GM11168 (cell line): Measurements from ENCODE around the gene PKP1.
"Not testable (repeated sequence)": the region's sequence is repeated elsewhere in the genome, so short reads cannot be mapped to it uniquely, and the experiment has no call there.

ENCODE experiments used
- in situ Hi-C: fragments of 300-500 bp; cut with MboI; formaldehyde crosslinking; loops from one replicate; pipeline ENCODE4 v1.12.0; 2022; ENCODE audit warnings: low sequenced_read_pairs; ENCODE audit not compliant: unreplicated experiment

The PKP1 gene, protein sequence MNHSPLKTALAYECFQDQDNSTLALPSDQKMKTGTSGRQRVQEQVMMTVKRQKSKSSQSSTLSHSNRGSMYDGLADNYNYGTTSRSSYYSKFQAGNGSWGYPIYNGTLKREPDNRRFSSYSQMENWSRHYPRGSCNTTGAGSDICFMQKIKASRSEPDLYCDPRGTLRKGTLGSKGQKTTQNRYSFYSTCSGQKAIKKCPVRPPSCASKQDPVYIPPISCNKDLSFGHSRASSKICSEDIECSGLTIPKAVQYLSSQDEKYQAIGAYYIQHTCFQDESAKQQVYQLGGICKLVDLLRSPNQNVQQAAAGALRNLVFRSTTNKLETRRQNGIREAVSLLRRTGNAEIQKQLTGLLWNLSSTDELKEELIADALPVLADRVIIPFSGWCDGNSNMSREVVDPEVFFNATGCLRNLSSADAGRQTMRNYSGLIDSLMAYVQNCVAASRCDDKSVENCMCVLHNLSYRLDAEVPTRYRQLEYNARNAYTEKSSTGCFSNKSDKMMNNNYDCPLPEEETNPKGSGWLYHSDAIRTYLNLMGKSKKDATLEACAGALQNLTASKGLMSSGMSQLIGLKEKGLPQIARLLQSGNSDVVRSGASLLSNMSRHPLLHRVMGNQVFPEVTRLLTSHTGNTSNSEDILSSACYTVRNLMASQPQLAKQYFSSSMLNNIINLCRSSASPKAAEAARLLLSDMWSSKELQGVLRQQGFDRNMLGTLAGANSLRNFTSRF

GRCh38 chr1:201282931-201283829 is at the start of gene PKP1:
Gene PKP1, plus strand, starts transcription at chr1:201283506. Its CDS starts 197 bp downstream, at chr1:201283703.
- in situ Hi-C loops, result no loop called here

- in situ Hi-C loops, result not testable (repeated sequence)
These were observed 43.7 kb upstream of the PKP1 start for GRCh38 chr1:201239646-201240045.

DNA sequence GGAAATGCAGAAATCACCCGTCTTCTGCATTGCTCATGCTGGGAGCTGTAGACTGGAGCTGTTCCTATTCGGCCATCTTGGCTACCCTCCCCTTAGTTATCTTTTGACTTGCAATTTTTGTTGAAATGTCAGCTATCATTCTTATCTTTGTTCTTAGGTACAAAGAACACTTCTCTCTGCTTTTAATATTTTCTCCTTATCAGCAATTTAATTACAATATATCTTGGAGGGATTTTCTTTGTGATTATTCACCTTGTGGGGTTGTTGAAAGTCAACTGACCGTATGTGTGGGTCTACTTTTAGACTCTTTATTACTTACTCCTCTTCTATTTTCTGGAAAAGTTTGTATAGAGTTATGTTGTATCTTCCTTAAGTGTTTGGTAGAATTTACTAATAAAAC is 43.1 kb upstream of the PKP1 start:
- in situ Hi-C loops, result no loop called here

GRCh38 chr1:201241736-201242135 is 41.6 kb upstream of the PKP1 start:
- in situ Hi-C loops, result no loop called here

- in situ Hi-C loops, result no loop called here
These were observed 38.2 kb upstream of the PKP1 start for GRCh38 chr1:201245082-201245481.

DNA sequence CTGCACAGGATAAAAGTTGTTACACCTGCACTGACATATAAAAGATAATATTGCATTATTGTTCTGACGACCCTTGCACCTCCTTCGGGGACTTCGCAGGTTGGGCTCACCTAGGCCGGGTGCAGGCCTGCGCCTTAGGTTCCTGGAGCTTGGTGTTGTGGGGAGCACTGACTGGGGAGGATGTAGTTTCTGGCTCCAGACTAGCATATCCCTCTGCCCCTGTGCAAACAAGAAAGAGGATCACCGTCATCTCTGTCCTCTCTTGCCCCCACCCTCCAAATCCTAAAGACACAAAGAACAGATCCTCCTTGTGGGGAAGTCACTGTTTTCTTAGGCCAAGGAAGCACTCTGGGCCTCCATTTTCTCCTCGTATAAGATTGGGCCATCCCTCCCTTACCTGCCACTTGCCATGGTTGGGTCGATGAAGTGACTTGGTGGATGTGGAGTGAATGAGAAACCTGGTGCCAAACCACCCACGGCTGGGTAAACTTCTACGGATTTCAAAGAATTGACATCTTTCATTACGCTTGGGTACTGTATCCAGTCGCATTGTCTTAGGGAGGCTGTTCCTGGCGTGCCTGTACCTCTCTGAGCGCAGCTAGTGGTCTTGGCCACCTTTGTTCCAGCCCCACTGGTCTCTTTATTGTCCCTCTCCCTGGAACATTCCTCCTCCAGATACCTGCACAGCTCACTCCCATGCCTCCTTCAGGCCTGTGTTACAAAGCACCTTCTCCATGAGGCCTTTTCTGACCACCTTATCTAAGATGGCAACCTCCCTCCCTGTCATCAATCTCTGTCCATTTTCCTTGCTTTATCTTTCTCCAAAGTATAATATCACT is 34.4 kb upstream of the PKP1 start:
- in situ Hi-C loops, result no loop called here

GRCh38 chr1:201250326-201251011 is 32.8 kb upstream of the PKP1 start:
- in situ Hi-C loops, result no loop called here

GRCh38 chr1:201251411-201251810 is 31.9 kb upstream of the PKP1 start:
- in situ Hi-C loops, result no loop called here

DNA sequence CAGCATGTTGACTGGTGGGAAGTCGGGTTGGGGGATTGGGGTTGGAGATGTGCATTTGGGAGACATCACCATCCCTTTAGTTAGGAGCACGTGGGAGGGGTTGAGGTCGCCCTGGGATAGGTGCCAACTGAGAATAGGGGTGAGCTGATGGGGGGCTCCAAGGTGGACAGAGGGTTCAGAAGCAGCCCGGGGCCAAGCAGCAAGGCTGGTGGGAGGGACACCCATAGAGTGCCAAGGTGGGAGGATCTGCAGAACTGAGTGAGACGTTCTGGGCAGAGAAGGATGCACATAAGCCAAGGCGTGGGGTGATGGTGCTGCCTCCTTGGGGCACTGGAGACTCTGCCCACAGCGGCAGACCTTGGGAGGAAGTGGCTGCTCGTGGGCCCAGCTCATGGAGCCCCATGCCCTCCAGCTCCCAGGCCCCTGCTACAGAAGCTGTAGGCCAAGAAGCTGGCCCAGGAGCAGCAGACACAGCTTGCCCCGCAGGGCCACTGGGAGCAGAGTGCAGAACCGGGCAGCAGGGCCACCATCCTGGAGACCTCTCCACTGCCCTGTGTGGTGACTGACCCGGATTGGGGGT is 31.4 kb upstream of the PKP1 start:
- in situ Hi-C loops, result no loop called here

GRCh38 chr1:201252944-201253371 is 30.3 kb upstream of the PKP1 start:
- in situ Hi-C loops, result no loop called here

DNA sequence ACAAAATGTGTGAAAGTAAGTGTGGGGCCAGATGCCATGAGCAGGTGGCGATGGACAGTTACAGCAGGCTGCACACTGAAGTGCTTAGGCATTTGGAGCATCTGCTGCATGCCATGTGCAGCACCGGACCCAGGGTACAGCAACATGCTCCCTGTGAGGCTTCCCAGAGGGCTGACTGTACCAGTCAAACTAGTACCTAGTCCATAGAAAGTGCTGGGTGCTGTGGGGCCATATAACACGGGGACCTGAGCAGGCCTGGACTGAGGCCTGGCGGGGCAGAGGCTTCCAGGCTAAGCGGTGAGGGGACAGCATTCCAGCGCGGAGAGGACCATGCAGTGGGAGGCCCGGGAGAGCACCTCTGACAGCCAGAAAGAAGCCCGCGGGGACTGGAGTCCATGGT is 29.9 kb upstream of the PKP1 start:
- in situ Hi-C loops, result no loop called here

- in situ Hi-C loops, result no loop called here
These were observed 29.2 kb upstream of the PKP1 start for GRCh38 chr1:201253906-201254624.

- in situ Hi-C loops, result no loop called here
These were observed 28.5 kb upstream of the PKP1 start for GRCh38 chr1:201254625-201255478.

DNA sequence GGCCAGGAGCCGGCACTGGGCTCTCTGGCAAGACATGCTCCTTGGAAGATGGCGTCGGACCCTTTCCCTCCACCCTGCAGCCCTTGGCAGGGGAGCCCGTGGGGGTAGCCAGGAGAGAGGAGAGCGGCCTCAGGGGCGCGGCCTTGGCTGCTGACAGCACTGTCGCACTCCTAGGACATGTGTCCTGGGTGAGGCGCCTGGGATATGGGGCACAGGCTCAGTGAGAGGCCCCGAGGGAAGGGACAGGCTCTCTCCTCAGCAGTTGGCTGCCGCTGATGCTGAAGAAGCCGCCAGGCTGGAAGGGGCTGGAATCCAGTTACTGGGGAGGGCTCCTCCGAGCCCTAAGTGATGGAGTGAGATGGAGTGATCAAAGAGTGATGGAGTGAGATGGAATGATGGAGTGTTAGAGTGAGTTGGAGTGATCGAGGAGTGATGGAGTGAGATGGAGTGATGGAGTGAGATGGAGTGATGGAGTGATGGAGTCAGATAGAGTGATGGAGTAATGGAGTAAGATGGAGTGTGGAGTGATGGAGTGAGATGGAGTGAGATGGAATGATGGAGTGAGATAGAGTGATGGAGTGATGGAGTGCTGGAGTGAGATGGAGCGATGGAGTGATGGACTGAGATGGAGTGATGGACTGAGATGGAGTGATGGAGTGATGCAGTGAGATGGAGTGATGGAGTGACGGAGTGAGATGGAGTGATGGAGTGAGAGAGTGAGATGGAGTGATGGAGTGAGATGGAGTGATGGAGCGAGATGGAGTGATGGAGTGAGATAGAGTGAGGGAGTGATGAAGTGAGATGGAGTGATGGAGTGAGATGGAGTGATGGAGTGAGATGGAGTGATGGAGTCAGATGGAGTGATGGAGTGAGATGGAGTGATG is 27.6 kb upstream of the PKP1 start:
- in situ Hi-C loops, result no loop called here

DNA sequence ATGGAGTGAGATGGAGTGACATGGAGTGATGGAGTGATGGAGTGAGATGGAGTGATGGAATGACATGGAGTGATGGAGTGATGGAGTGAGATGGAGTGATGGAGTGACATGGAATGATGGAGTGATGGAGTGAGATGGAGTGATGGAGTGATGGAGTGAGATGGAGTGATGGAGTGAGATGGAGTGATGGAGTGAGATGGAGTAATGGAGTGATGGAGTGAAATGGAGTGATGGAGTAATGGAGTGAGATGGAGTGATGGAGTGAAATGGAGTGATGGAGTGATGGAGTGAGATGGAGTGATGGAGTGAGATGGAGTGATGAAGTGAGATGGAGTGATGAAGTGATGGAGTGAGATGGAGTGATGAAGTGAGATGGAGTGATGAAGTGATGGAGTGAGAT is 25.2 kb upstream of the PKP1 start:
- in situ Hi-C loops, result not testable (repeated sequence)

DNA sequence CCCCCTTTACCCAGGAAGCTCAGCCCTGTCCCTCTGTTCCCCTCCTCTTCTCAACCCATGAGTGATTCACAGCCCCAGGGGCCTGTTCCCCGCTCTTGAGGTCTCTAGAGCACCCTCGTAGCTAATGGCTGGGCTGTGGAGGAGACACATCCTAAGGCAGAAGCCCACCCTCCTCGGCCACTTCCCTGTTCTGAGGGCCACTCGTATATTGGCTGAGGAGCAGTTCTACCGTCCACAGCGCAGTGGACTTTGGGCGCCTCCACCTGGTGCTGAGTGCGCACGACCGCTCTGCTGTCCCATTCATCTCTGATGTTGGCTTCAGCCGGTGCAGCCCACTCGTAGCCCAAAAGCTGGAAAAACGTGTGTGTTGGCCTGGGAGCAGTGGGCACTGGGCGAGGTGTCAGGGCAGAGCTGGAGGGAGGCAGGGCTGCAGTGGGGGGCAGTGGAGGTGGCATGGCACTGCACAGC is 24.5 kb upstream of the PKP1 start:
- in situ Hi-C loops, result no loop called here
